Measurements from ENCODE around the gene KRT28. TPM values are rescaled to one million over a fixed set of nuclear protein-coding genes. Genes with fewer than 3 reads are reported as not detected.
A peak's percentile ranks its signal among the peaks of the same experiment; 100 is the strongest.

Gene KRT28, protein sequence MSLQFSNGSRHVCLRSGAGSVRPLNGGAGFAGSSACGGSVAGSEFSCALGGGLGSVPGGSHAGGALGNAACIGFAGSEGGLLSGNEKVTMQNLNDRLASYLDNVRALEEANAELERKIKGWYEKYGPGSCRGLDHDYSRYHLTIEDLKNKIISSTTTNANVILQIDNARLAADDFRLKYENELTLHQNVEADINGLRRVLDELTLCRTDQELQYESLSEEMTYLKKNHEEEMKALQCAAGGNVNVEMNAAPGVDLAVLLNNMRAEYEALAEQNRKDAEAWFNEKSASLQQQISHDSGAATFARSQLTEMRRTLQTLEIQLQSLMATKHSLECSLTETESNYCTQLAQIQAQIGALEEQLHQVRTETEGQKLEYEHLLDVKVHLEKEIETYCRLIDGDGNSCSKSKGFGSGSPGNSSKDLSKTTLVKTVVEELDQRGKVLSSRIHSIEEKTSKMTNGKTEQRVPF
- total RNA-seq (not detected in 2 replicates), polyA plus RNA-seq (not detected in 2 replicates), polyA minus RNA-seq (ENCODE audit: low replicate concordance) (not detected in 2 replicates)
- polyA plus RNA-seq (2012), result not detected in 2 replicates

DNA sequence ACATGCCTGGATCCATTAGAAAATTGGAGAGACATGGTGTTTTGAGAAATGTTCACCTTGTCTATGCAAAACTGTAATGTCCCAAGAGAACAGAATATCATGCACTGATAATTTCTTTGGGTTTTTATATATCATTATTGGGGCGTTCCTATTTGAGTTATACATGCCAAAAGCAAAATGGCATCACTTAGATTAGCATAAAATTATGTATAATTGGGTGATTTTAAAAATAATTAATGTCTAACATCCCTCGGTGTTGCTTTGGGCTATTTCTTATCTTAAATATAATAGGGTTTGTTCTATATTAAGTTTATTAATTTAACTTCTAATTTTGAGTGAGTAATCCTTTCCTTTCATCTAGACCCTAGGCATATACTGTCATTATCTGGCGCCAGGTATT lies at the start of gene KRT28:
Gene KRT28 (minus strand): TSS at position 101 of the 400 bp plus-strand sequence. CDS start 66 bp downstream, at position 35.
- H3K9me3 ChIP-seq (ENCODE audit: control insufficient read depth, insufficient read depth, low read depth, low read length), result no peaks in the 10 kb centered on the region
- H3K9ac ChIP-seq (ENCODE audit: insufficient read depth, low read length), result no peak within 1 kb of the TSS
- no peak within 1 kb of the TSS for H3K4me3 ChIP-seq (replicated peaks in 1 of 4; ENCODE audit: control extremely low read depth in 1 of 4, insufficient read depth in 1 of 4, low read depth in 3 of 4, low read length in 4 of 4)
- peaks cover 23% of the 10 kb centered on the region for H3K27me3 ChIP-seq (ENCODE audit: control insufficient read depth, insufficient read depth, low read length)
- no peak within 1 kb of the TSS for H3K27ac ChIP-seq (ENCODE audit: insufficient read depth, low read length)
- H3K79me2 ChIP-seq (ENCODE audit: control insufficient read depth, insufficient read depth, low read length), result no peaks in the 10 kb centered on the region
- H3K4me1 ChIP-seq (ENCODE audit: control insufficient read depth, extremely low read depth, insufficient read depth, low read length), result no peaks in the 10 kb centered on the region
- no peak within 1 kb of the TSS for H3K4me2 ChIP-seq (ENCODE audit: extremely low read depth, insufficient read depth, low read length)
- H2AFZ ChIP-seq (ENCODE audit: low read length), result no peak within 1 kb of the TSS
- TF ChIP-seq, protein P1, sequence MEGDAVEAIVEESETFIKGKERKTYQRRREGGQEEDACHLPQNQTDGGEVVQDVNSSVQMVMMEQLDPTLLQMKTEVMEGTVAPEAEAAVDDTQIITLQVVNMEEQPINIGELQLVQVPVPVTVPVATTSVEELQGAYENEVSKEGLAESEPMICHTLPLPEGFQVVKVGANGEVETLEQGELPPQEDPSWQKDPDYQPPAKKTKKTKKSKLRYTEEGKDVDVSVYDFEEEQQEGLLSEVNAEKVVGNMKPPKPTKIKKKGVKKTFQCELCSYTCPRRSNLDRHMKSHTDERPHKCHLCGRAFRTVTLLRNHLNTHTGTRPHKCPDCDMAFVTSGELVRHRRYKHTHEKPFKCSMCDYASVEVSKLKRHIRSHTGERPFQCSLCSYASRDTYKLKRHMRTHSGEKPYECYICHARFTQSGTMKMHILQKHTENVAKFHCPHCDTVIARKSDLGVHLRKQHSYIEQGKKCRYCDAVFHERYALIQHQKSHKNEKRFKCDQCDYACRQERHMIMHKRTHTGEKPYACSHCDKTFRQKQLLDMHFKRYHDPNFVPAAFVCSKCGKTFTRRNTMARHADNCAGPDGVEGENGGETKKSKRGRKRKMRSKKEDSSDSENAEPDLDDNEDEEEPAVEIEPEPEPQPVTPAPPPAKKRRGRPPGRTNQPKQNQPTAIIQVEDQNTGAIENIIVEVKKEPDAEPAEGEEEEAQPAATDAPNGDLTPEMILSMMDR (conservative IDR thresholded peaks at IDR 0.05 in 1 of 2, IDR thresholded peaks at IDR 0.05 in 1 of 2; ENCODE audit: low read depth in 1 of 2, low read length in 2 of 2), result no peak
- TF ChIP-seq EZH2 (IDR thresholded peaks at IDR 0.05; ENCODE audit: low read length, missing control alignments), result no peak
- no peaks in the 10 kb centered on the region for H3K36me3 ChIP-seq (ENCODE audit: control insufficient read depth, insufficient read depth, low read length)
- no peaks in the 10 kb centered on the region for H4K20me1 ChIP-seq (ENCODE audit: control insufficient read depth, extremely low read depth, insufficient read depth, low read length)
- DNase-seq (ENCODE audit: low read depth in 2 of 2), result no peak

DNA sequence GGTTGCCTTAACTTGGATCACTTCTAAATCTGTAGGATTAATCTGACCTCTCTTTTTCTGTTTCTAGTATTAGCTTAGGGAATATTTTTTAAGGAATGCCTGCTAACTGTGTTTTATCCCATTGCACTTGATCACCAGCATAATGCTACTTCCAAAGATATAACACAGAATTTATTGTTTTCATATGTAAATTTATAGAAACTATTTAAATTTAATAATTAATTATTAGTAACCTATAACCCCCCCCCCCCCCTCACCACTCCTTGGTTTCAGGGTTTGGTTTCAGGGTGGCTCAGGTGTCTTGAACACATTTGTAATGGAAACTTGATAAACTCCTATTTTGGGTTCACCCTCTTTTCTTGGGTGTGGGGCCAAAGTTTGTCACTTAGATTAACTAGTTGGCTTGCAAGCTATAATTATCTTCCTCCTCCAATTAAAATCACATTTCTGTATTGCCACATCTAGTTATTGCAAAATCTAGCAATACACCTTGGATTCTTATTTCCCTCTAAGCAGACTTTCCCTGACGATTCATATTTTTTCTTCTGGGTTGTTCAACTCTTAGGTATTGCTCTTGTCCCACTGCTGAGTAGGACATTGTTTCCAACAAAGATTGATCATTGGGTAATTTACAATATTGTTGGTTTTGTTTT lies 49.0 kb upstream of the KRT28 start:
- no peak overlapping the region for H3K4me3 ChIP-seq (replicated peaks in 1 of 4; ENCODE audit: control extremely low read depth in 1 of 4, insufficient read depth in 1 of 4, low read depth in 3 of 4, low read length in 4 of 4)
- no peaks in the 10 kb centered on the region for H3K4me1 ChIP-seq (ENCODE audit: control insufficient read depth, extremely low read depth, insufficient read depth, low read length)
- H3K9ac ChIP-seq (ENCODE audit: insufficient read depth, low read length), result no peak overlapping the region
- no peaks in the 10 kb centered on the region for H4K20me1 ChIP-seq (ENCODE audit: control insufficient read depth, extremely low read depth, insufficient read depth, low read length)
- no peak overlapping the region for H3K4me2 ChIP-seq (ENCODE audit: extremely low read depth, insufficient read depth, low read length)
- H3K79me2 ChIP-seq (ENCODE audit: control insufficient read depth, insufficient read depth, low read length), result no peaks in the 10 kb centered on the region
- DNase-seq (ENCODE audit: low read depth in 2 of 2), result no peak
- TF ChIP-seq, protein P1 (conservative IDR thresholded peaks at IDR 0.05 in 1 of 2, IDR thresholded peaks at IDR 0.05 in 1 of 2; ENCODE audit: low read depth in 1 of 2, low read length in 2 of 2), result no peak
- TF ChIP-seq EZH2 (IDR thresholded peaks at IDR 0.05; ENCODE audit: low read length, missing control alignments), result no peak
- H3K27ac ChIP-seq (ENCODE audit: insufficient read depth, low read length), result no peak overlapping the region
- H3K36me3 ChIP-seq (ENCODE audit: control insufficient read depth, insufficient read depth, low read length), result no peaks in the 10 kb centered on the region
- no peak overlapping the region for H2AFZ ChIP-seq (ENCODE audit: low read length)
- no peaks in the 10 kb centered on the region for H3K27me3 ChIP-seq (ENCODE audit: control insufficient read depth, insufficient read depth, low read length)
- no peaks in the 10 kb centered on the region for H3K9me3 ChIP-seq (ENCODE audit: control insufficient read depth, insufficient read depth, low read depth, low read length)

DNA sequence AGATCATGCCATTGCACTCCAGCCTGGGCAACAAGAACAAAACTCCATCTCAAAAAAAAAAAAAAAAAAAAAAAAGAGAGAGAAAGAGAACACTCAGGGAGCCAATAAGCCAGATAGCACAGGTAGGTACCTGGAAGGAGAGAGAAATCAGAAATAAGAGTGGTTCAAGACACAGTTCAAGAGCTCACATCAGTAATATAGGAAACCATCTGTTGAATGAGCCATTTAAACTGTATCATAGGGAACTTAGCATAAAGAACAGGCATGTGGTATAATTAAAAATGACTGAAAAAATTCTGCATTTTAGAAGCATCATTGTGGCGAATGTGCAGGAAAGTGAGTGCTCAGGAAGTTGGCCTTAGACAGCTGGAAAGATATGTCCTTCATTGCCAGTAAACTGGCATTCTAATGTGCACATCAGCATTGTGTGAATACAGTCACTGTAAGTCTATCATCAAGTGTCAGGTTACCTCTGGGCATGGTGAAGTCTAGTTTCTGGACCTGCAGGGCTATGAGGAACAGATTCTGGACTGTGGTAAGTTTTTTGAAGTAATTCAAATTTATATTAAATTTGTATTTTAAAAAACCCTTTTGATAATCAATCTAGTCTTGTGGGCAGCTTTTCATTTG lies 46.9 kb upstream of the KRT28 start:
- no peaks in the 10 kb centered on the region for H3K79me2 ChIP-seq (ENCODE audit: control insufficient read depth, insufficient read depth, low read length)

More for the DNA sequence above, 46.9 kb upstream of the KRT28 start:
- Histone ChIP-seq H3K27me3 (ENCODE audit: control insufficient read depth, insufficient read depth, low read length) (no peaks in the 10 kb centered on the region), H3K36me3 (ENCODE audit: control insufficient read depth, insufficient read depth, low read length) (no peaks in the 10 kb centered on the region), H3K4me1 (ENCODE audit: control insufficient read depth, extremely low read depth, insufficient read depth, low read length) (no peaks in the 10 kb centered on the region), H3K4me3 (replicated peaks in 1 of 4; ENCODE audit: control extremely low read depth in 1 of 4, insufficient read depth in 1 of 4, low read depth in 3 of 4, low read length in 4 of 4) (no peak overlapping the region), H3K27ac (ENCODE audit: insufficient read depth, low read length) (no peak overlapping the region), H4K20me1 (ENCODE audit: control insufficient read depth, extremely low read depth, insufficient read depth, low read length) (no peaks in the 10 kb centered on the region), H3K4me2 (ENCODE audit: extremely low read depth, insufficient read depth, low read length) (no peak overlapping the region), H3K9me3 (ENCODE audit: control insufficient read depth, insufficient read depth, low read depth, low read length) (no peaks in the 10 kb centered on the region), H2AFZ (ENCODE audit: low read length) (no peak overlapping the region), H3K9ac (ENCODE audit: insufficient read depth, low read length) (no peak overlapping the region)
- peak in 1 of 2 donors; percentile 4 for DNase-seq (ENCODE audit: low read depth in 2 of 2)
- TF ChIP-seq, protein P1 (conservative IDR thresholded peaks at IDR 0.05 in 1 of 2, IDR thresholded peaks at IDR 0.05 in 1 of 2; ENCODE audit: low read depth in 1 of 2, low read length in 2 of 2), result no peak
- no peak for TF ChIP-seq EZH2 (IDR thresholded peaks at IDR 0.05; ENCODE audit: low read length, missing control alignments)

Data from fibroblast of lung (primary cell).